ENCODE results near the gene PKHD1. TPM values are rescaled to one million over a fixed set of nuclear protein-coding genes. Genes with fewer than 3 reads are reported as not detected.

The PKHD1 gene
- total and polyA plus RNA-seq, 2 of the 13 experiments (the other 11 are each of a cell fraction or from before 2014, with no cell fraction given), result 0.01 to 0.13 TPM

DNA sequence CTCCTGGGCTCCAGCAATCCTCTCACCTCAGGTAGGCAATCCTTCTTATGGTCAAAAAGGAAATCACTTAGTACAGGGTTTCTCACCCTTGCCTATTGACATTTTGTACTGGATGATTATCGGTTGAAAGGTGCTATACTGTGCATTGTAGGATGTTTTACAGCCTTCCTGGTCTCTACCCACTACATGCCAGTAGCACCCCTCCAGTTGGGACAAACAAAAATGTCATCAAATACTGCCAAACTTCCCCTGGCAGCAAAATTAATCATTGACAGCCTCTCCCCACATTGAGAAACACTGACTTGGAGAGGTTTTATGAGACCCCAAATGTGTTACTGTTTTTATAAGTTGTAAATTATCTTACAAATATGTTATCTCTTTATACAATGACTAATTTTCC lies 368.1 kb downstream of the PKHD1 start (continued):
- TF ChIP-seq, protein P1, sequence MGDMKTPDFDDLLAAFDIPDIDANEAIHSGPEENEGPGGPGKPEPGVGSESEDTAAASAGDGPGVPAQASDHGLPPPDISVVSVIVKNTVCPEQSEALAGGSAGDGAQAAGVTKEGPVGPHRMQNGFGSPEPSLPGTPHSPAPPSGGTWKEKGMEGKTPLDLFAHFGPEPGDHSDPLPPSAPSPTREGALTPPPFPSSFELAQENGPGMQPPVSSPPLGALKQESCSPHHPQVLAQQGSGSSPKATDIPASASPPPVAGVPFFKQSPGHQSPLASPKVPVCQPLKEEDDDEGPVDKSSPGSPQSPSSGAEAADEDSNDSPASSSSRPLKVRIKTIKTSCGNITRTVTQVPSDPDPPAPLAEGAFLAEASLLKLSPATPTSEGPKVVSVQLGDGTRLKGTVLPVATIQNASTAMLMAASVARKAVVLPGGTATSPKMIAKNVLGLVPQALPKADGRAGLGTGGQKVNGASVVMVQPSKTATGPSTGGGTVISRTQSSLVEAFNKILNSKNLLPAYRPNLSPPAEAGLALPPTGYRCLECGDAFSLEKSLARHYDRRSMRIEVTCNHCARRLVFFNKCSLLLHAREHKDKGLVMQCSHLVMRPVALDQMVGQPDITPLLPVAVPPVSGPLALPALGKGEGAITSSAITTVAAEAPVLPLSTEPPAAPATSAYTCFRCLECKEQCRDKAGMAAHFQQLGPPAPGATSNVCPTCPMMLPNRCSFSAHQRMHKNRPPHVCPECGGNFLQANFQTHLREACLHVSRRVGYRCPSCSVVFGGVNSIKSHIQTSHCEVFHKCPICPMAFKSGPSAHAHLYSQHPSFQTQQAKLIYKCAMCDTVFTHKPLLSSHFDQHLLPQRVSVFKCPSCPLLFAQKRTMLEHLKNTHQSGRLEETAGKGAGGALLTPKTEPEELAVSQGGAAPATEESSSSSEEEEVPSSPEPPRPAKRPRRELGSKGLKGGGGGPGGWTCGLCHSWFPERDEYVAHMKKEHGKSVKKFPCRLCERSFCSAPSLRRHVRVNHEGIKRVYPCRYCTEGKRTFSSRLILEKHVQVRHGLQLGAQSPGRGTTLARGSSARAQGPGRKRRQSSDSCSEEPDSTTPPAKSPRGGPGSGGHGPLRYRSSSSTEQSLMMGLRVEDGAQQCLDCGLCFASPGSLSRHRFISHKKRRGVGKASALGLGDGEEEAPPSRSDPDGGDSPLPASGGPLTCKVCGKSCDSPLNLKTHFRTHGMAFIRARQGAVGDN (CRISPR knock-in tag; IDR thresholded peaks at IDR 0.05), result no peak
- TF ChIP-seq, protein P2, sequence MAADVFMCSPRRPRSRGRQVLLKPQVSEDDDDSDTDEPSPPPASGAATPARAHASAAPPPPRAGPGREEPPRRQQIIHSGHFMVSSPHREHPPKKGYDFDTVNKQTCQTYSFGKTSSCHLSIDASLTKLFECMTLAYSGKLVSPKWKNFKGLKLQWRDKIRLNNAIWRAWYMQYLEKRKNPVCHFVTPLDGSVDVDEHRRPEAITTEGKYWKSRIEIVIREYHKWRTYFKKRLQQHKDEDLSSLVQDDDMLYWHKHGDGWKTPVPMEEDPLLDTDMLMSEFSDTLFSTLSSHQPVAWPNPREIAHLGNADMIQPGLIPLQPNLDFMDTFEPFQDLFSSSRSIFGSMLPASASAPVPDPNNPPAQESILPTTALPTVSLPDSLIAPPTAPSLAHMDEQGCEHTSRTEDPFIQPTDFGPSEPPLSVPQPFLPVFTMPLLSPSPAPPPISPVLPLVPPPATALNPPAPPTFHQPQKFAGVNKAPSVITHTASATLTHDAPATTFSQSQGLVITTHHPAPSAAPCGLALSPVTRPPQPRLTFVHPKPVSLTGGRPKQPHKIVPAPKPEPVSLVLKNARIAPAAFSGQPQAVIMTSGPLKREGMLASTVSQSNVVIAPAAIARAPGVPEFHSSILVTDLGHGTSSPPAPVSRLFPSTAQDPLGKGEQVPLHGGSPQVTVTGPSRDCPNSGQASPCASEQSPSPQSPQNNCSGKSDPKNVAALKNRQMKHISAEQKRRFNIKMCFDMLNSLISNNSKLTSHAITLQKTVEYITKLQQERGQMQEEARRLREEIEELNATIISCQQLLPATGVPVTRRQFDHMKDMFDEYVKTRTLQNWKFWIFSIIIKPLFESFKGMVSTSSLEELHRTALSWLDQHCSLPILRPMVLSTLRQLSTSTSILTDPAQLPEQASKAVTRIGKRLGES (CRISPR knock-in tag; IDR thresholded peaks at IDR 0.05; ENCODE audit: borderline replicate concordance), result no peak
- TF ChIP-seq TOPORS (CRISPR knock-in tag; IDR thresholded peaks at IDR 0.05), result no peak
- no peak for TF ChIP-seq MYNN (CRISPR knock-in tag; IDR thresholded peaks at IDR 0.05; ENCODE audit: low read depth)

DNA sequence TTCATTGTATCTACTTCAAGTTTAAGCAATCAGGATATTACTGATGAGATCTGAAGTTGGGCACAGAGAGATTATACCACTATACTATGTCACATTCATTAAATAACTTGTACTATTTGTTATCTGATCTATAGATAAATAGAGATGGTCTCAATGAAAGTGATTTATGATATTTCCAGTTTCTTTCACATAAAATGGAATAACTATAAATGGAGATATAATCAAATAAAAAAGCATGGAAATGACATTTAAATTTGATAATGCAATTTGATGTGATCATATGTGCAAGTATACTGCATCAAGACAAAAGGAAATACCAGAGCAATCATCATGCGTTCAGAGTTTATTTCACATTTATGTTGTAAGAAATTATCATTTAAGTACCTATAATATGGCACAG lies 368.9 kb downstream of the PKHD1 start:
- WGBS (ENCODE audit: low lambda C conversion rate), result 100% methylated on average over 1 of the region's 1 CpG
- no peak for FAIRE-seq
- TF ChIP-seq, protein P3, sequence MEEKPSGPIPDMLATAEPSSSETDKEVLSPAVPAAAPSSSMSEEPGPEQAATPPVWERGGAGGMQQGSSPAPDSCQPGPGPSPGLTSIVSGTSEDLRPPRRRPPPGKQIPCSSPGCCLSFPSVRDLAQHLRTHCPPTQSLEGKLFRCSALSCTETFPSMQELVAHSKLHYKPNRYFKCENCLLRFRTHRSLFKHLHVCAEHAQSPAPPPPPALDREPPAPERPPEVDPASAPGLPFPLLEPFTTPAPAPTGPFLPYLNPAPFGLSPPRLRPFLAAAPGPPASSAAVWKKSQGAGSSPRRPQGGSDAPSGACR (CRISPR knock-in tag; IDR thresholded peaks at IDR 0.05), result no peak
- no peak for TF ChIP-seq SP1 (IDR thresholded peaks at IDR 0.05)
- TF ChIP-seq SP1 (CRISPR knock-in tag; IDR thresholded peaks at IDR 0.05), result no peak
- TF ChIP-seq HOXA5 (CRISPR knock-in tag; IDR thresholded peaks at IDR 0.05), result no peak
- TF ChIP-seq ZNF678 (CRISPR knock-in tag; IDR thresholded peaks at IDR 0.05), result no peak
- TF ChIP-seq, protein P4, sequence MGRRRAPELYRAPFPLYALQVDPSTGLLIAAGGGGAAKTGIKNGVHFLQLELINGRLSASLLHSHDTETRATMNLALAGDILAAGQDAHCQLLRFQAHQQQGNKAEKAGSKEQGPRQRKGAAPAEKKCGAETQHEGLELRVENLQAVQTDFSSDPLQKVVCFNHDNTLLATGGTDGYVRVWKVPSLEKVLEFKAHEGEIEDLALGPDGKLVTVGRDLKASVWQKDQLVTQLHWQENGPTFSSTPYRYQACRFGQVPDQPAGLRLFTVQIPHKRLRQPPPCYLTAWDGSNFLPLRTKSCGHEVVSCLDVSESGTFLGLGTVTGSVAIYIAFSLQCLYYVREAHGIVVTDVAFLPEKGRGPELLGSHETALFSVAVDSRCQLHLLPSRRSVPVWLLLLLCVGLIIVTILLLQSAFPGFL (CRISPR knock-in tag; IDR thresholded peaks at IDR 0.05), result no peak
- TF ChIP-seq, protein P5, sequence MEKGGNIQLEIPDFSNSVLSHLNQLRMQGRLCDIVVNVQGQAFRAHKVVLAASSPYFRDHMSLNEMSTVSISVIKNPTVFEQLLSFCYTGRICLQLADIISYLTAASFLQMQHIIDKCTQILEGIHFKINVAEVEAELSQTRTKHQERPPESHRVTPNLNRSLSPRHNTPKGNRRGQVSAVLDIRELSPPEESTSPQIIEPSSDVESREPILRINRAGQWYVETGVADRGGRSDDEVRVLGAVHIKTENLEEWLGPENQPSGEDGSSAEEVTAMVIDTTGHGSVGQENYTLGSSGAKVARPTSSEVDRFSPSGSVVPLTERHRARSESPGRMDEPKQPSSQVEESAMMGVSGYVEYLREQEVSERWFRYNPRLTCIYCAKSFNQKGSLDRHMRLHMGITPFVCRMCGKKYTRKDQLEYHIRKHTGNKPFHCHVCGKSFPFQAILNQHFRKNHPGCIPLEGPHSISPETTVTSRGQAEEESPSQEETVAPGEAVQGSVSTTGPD (CRISPR knock-in tag; IDR thresholded peaks at IDR 0.05), result no peak
- TF ChIP-seq ZNF879 (CRISPR knock-in tag; IDR thresholded peaks at IDR 0.05), result no peak
- no peak for TF ChIP-seq SRSF4 (IDR thresholded peaks at IDR 0.05; ENCODE audit: low read depth, low read length, poor library complexity, severe bottlenecking)
- TF ChIP-seq SP2 (CRISPR knock-in tag; IDR thresholded peaks at IDR 0.05), result no peak

More for the DNA sequence above, 368.9 kb downstream of the PKHD1 start:
- H3K4me3 ChIP-seq (replicated peaks in 1 of 3; ENCODE audit: insufficient read depth in 1 of 3, low read depth in 2 of 3, low read length in 3 of 3), result no peak overlapping the region
- H3K4me2 ChIP-seq (ENCODE audit: low read depth, low read length), result no peak overlapping the region
- H2AFZ ChIP-seq (ENCODE audit: low read length), result no peak overlapping the region
- in situ Hi-C loops (cut with HindIII; ENCODE audit: extremely low pct_ligation_motif_present, low pct_unique_long_range_greater_than_20kb) (no loop called here), intact Hi-C loops (cut with micrococcal nuclease; ENCODE audit: unreplicated experiment) (no loop called here)
- no peaks in the 10 kb centered on the region for H3K79me2 ChIP-seq (ENCODE audit: insufficient read depth, low read length)
- no peaks in the 10 kb centered on the region for H3K27me3 ChIP-seq (ENCODE audit: control insufficient read depth in 1 of 2, insufficient read depth in 2 of 2, low read length in 2 of 2)
- POLR2A ChIA-PET, result no interaction called here
- no peaks in the 10 kb centered on the region for H4K20me1 ChIP-seq (ENCODE audit: insufficient read depth, low read length)
- H3K9me3 ChIP-seq (ENCODE audit: low read length), result no peaks in the 10 kb centered on the region
- no peak overlapping the region for H3K27ac ChIP-seq (ENCODE audit: extremely low read length, insufficient read depth, low read length)
- no peaks in the 10 kb centered on the region for H3K36me3 ChIP-seq (replicated peaks in 1 of 2; ENCODE audit: control insufficient read depth in 1 of 2, insufficient read depth in 2 of 2, low read length in 2 of 2)
- H3K4me1 ChIP-seq (ENCODE audit: insufficient read depth, low read length), result no peaks in the 10 kb centered on the region
- DNase-seq (ENCODE audit: low spot score) (no peak), ATAC-seq (no peak)
- H3K9ac ChIP-seq (ENCODE audit: insufficient read depth, low read depth, low read length), result no peak overlapping the region
- CTCF ChIA-PET (ENCODE audit: low intra/inter-chr PET ratio, low total read pairs), result no interaction called here
- no TSS peak for BruUV-seq (replicated peaks)

All from HepG2 (cell line).